GM21717 (cell line): ENCODE data around the gene ENPP6.

ENCODE experiments used
- ATAC-seq: cut with Tn5 transposase; IDR thresholded peaks from one replicate; pipeline ENCODE4 v1.9.1; 2021; ENCODE audit warnings: mild to moderate bottlenecking, moderate library complexity; ENCODE audit not compliant: unreplicated experiment

The ENPP6 gene

DNA sequence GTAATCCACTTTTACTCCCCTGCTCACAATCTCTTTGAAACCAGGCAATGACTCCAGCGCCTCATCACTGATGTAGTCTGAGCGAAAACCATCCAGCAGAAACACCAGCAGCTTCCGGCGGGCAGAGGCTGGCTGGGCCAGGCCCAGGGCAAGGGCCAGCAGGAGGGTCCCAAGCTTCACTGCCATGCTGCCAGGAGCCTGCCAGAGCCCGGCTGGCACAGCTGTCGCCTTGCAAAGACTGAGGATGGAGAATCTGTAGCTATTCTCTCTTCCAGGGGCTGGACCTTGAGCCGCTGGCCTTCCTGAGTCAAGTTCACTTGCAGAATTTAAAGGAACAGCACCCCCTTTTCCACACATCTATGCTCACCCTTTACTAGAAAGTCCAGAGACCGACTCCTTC is at the start of gene ENPP6:
ENPP6 (minus strand) TSS at position 240 of the 400 bp plus-strand sequence; CDS start at position 186, 54 bp downstream.
- ATAC-seq, result no peak

DNA sequence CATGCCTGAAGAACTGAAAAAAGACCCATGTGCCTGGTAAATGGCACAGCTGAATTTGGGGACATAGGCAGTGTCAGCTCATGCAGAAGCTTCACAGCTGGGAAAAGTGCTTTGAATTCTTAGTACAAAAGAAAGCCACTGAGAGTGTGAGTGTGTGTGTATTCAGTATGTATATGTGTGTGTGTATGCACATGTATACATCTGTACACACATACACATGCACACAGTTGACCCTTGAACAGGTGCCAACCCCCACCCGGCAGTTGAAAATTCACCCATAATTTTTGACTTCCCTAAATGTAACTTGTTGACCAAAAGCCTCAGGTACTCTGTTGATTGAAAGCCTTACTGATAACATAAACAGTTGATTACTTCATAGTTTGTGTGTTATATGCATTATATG is 49.5 kb upstream of the ENPP6 start:
- ATAC-seq, result no peak

DNA sequence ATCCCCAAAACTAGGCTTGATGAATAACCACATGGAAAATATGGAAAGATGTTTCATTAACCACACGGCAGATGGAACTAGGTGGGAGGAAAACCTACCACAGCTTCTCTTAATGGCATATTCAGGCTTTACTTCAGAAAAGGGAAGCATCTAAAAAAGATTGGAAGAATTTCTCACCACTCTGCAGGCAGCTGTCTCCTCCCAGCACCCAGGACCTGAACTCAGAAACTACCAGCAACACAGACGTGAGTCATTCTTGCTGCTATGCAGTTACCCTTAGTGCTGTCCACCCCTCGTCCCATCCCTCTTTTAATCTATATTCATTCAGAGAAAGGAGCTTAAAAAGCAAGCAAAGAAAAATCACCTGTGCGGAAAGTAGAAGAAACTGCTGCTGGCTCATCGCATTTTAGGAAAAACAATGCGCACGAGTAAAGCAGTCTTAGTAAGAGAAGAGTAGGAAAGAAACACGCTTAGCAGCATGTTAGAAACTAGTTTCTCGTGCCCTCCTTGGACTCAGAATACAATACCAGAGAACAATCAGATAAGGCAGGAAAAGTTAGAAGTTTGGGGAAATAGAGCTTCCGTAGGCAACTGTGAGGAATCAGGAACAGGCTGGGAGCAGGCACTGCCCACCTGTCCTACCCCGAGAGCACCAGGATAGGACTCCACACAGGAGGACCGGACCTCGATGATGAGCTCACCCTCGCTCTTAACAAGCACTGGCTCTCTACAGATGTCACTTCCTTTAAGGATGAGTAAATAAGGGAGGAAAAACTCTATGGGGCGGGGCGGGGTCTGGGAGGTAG is 48.1 kb upstream of the ENPP6 start:
- ATAC-seq, result no peak

DNA sequence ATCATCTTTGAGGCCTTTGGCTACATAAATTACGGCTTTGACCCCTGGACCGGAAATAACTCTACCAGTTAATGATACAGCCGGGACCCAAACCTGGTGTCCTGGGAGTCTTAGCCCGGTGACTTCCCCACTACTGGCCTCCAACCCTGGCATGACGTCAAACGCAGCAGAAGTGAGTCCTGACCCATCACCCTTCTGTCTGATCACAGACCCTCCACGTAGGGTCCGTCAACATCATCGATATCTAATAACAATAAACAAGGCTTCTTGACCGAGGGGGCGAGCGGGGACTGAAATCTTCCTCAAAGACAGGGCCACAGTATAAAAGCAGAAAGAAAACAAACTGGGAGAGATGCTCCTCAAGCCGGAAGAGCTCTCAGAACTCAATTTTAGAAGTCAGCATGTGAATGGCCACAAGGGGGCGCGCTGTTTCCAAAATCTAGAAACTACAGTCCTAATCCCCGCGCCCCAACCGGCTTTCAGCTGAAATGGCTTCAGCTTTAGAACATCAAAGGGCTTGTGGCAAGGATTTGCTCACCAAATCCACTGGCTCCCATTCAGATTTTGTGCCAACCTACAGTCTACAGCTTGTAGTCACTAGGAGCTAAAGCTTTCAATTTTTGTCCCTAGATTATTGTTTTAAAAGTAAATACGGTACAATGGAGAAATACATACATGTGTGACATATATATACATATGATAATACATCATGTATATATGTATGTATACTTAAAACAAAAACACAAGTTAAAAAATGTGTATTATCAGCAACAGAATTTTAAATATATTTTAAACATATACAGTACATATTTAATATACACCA is 46.4 kb upstream of the ENPP6 start:
- ATAC-seq, result peak; percentile 24

DNA sequence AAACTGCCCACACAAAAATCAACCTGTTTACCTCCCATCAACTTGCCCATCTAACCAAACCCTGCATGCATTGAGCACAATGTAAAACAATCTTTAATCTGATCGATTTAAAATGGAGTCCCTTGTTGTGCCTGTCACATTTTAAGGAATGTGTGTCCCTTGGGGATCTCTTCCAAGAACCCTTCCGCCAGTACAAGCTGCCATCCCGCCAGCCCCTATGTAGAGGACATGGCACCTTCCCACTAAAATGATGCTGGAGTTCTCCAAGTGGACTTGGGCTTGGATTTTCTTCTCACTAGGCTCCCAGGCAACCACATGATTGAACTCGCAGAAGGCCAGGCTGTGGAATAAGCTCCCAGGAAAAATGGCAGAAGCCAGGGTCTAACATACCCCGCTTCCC is 45.8 kb upstream of the ENPP6 start:
- ATAC-seq, result no peak

DNA sequence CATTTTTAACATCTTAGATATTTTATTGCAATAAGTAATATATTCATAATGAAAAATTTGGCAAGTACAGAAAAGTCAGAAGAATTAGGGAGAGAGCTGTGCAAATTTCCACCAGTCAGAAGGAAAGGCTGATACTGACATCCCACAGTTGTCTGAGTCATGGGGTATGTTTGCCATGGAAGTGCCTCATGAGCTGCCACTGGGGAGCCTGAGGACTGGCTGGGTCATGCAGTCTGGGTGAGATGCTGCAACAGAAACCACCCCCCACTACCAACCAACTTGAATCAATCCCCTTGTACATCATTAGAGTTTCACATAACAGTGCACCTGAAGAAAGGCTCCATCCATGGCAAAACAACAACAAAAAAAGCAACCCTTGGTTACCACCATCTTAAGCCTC is 45.2 kb upstream of the ENPP6 start:
- no peak for ATAC-seq

DNA sequence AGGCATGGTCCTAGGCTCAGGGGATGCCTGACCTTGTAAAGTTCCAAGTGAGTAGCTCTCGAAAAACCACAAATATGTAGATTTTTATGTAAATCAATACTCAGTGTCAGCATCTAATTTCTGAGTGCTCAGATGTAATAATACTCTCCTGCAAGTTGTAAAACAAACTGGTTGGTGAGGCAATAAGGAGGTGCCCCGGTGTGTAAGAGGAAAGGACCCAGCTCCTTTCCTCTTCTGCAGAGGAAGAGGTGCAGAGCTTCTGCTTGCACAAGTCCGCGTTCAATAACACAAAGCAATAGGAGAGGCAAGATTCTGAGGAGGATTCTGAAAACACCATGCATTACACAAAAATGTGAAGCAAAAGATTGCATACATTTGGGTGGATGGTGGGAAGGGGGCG is 43.6 kb upstream of the ENPP6 start:
- no peak for ATAC-seq

DNA sequence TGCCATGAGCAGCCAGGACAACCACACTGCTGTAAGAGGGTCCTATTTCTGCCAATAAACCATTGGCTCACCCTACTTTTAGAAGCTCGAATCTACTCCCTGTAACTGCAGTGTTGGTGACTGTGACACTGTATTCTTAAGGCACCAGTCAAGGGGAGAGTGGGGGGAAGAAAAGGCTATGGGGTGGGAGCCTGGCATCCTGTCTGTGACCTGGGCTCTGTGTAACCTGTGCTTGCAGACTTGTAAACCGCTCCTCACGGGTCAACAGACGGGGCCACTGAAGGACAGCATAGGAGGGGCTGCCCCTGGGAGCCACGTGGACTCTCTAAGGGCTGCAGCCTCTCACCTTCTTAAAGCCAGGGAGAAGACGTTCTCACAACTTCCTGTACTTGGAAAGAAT is 42.2 kb upstream of the ENPP6 start:
- ATAC-seq, result no peak

DNA sequence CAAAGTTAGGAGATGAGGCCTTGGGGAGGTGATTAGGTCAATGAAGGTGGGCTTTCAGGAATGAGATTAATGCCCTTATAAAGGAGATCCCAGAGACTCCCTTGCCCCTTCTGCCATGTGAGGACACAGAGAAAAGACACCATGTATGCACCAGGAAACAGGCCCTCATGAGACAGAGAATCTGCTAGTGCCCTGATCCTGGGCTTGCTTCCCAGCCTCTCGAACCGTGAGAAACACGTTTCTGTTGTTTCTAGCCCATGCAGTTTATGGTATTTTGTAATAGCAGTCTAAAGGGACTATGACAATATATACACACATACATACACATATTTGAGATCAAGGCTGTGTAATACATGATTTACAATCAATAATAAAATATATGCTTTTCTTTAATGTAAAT is 41.4 kb upstream of the ENPP6 start:
- no peak for ATAC-seq

DNA sequence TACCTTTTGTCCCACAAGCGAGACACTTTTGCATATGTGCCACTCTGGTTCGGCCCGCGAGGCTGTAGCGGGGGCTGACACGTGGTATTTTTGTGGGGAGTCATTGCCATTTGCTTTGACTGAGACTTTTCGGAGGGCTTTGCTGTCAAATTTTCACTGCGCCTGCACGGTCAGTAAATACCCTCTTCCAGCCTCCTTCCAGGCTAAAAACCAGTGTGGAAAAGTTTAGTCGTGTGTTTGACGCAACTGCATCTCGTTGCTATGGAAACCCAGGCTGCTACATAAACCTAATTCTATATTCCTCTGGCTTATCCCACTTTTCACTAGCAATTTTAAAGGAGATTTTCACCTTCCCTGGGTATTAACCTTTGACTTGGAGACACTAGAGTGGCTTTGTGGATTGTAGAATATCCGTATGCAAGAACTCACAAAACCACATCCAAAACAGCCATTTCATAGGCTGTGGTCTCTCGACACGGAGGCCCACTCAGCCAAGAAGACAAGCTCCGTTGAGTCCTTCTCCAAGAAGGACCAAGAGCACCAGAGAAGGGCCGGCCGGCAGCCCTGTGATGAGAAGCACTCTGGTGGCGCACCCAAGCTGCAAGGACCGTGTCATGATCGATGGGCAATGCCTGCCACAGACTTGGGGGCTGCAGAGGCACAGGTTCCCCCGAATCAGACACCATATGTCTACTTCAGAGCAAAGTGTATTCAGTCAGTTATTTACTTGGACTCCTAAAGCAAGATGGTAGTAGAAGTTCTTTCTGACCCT is 38.4 kb upstream of the ENPP6 start:
- ATAC-seq, result no peak

DNA sequence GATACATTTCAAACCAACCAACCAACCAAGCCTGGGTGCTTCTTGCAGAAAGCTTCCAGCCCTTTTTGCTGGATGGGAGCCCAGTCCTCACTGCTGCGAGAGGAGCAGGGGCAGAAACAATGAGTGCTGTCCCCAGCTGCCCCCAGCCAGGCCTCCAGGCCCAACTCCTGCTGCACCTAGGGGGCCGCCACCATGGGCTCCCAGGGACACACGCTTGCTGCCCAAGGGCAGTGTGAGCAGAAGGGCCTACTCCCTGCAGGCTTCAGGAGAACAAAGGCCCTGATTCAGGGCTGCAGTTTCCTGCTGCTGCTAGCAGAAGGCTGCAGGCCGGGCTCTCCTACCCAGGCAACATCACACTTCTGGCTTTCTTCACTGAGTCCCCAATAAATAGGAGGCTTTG is 37.7 kb upstream of the ENPP6 start:
- no peak for ATAC-seq

DNA sequence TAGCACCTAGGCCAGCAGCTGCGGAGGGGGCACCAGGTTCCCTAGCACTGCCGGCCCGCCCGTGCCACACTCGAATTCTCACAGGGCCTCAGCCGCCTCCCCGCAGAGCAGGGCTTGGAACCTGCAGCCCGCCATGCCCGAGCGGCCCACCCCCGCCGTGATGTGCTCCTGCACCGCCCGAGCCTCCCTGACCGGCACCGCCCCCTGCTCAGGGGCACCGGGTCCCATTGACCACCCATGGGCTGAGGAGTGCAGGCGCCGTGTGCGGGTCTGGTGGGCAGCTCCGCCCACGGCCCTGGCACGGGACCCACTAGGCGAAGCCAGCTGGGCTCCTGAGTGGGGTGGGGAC is 35.4 kb upstream of the ENPP6 start:
- no peak for ATAC-seq

DNA sequence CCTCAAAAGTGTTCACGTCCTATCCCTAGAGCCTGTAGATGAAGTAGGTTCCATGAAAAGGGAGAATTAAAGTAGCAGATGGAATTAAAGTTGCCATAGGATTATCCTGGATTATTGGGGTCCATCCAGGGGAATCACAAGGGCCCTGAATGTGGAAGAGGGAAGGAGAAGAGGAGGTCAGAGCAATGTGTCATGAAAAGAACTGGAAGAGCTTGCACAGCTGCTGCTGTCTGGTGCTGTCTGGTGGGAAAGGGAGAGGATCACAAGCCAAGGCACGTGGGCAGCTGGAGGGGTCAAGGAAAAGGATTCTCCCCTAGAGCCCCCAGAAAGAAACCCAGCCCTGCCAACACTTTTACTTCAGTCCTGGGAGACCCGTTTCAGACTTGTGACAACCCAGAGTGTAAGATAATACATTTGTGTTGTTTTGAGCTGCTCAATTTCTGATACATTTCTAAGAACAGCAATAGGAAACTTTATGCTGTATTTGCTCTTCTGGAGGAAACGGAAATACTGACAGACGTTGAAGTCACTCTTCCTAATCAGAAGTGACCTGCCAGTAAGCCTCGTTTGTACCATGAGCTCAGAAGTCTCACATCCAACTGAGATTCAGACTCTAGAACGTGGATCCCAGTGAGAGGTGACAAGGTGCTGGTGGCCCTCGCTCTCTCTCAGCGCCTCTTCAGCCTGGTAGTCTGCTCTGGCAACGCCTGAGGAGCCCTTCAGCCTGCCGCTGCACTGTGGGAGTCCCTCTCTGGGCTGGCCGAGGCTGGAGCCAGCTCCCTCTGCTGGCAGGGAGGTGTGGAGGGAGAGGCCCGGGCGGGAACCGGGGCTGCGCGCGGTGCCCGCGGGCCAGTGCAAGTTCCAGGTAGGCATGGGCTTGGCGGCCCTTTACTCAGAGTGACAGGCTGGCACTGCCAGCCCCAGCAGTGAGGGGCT is 34.7 kb upstream of the ENPP6 start:
- ATAC-seq, result no peak

DNA sequence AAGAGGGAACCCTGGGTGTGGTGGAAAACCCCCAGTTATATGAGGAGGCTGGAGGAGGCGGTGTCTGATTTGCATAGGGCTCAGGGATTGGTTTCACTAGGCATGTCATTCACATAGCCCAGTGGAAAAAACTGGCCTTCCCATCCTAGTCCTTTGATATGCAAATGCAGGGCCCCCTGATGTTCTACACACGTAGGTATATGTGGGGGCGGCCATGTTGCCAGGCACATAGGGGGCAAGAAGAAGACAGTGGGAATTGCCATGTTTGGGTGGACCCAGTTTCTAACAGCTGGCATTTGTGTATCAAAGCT is 34.0 kb upstream of the ENPP6 start:
- no peak for ATAC-seq

DNA sequence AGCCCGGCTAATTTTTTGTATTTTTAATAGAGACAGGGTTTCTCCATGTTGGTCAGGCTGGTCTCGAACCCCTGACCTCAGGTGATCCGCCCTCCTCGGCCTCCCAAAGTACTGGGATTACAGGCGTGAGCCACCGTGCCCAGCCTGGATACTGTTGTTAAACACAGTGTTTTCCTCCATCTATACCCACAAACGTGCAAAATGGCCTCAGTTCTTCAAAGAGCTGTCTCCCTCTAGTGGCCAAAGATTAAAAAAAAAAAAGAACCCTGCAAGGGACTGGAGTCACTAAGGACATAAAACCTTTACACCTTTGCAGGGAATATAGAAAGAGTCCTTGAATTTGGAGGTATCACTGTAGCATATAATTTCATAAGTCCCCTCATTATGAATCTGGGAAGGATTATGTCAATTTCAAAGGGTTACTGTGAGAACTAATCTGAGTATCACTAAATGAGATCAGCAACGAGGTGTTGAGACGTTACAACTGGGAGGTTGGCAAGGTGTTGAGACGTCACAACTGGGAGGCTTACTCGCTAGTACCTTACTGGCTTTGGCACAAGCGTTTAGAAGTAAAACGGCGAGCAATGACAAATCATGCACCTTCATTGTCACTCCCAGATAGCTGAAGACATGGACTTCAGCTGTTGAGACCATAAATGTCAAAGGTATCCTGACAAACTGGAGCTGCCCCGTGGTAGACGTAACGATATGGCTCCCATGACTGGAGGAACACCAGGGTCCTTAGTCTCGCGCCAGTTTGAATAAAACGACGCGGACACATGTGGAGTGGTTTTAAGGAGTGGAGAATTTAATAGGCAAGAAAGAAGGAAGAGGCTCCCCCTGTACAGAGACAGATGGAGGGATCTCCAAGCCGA is 33.4 kb upstream of the ENPP6 start:
- ATAC-seq, result peak; percentile 56

DNA sequence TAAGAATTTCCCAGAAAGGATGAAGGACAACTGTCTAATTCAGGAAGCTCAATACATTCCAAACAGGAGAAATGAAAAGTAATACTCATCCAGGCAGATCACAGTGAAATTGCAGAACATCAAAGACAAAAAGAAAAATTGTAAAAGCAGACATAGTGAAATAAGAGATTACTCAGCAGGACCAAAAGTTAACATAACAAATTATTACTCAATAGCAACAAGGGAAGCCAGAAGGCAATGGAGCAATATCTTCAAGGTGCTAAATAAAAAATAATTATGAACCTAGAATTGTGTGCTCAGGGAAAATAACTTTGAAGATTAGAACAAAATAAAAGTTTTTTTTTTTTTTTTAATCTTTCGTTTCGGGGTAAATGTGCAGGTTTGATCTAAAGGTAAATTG is 30.5 kb upstream of the ENPP6 start:
- no peak for ATAC-seq

DNA sequence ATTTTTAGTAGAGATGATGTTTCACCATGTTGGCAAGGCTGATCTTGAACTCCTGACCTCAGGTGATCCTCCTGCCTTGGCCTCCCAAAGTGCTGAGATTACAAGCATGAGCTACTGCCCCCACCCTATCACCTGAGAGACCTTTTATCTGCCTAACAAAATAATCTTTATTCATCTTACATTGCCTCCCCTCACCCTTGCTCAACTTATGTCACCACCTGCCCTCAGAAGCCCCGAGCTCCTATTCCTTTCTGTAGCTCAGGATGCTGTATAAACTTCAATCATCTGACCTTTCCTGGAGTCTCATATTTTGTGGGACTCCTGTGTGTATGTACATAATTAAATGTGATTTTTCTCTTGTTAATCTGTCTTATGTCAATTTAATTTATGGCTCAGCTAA is 29.7 kb upstream of the ENPP6 start:
- no peak for ATAC-seq

DNA sequence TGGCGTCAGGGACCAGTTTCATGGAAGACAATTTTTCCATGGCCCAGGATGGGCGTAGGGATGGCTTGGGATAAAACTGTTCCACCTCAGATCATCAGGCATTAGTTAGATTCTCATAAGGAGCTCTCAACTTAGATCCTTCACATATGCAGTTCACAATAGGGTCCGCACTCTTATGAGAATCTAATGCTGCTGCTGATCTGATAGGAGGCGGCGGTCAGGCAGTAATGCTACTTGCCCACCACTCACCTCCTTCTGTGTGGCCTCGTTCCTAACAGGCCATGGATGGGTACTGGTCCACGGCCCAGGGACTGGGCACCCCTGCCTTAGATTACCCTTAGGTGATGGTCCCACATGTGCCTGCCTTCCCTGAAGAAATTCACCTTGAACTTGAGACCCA is 28.8 kb upstream of the ENPP6 start:
- no peak for ATAC-seq

DNA sequence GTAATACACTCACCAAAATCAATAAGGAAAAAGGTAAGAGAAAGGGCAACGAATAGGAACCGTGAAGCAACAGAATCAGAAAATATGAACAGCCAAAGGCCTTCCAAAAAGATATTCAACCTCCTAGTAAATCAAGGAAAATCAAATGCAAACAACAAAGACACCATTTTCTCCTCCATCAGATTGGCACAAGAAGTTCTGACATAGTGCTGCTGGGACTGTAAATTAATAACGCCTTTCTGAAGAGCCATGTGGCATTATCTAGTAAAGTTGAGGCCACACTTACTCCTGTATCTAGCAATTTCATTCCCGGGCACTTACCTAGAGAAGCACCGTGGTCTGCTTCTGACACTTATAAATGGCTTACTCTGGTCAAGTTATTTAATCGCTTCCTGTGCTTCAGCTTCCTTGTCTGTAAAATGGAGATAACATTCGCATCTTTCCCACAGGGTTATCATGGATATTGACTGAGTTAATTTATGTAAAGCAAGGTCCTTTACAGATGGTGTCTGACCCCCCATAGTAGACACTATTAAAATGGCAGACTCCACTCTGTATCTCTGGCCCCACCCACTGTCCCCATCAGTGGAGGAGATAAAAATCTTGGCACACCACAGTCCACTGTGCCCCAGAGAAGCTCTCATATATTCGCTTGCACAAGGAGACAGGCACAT is 20.5 kb upstream of the ENPP6 start:
- no peak for ATAC-seq
